IPS DF 19.7 (cell line): ENCODE data around the gene CLDN9.

ENCODE experiments used
- DNase-seq: peaks from one replicate; pipeline ENCODE4 v3.0.0-alpha.2; 2013; ENCODE audit warnings: low read depth, low spot score

Gene CLDN9

DNA sequence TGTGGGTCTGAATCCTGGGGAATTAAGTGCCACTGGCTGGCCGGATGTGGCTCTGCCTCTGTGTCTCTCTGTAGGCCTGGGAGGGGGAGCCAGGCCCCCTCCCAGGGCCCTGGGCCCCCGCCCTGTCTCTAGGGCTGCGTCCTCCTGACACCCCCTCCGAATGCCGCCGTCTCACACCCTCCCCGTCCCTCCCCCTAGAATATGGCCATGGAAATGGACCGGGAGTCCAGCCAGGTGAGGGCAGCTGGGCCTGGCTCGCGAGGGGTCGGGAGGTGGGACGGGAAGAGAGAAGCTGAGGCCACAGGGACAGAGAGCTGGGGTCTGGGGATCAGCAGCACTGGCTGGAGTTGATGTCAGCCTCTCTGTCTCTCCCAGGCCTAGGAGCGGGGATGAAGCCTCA, 16.4 kb upstream of the CLDN9 start:
- DNase-seq = no peak

DNA sequence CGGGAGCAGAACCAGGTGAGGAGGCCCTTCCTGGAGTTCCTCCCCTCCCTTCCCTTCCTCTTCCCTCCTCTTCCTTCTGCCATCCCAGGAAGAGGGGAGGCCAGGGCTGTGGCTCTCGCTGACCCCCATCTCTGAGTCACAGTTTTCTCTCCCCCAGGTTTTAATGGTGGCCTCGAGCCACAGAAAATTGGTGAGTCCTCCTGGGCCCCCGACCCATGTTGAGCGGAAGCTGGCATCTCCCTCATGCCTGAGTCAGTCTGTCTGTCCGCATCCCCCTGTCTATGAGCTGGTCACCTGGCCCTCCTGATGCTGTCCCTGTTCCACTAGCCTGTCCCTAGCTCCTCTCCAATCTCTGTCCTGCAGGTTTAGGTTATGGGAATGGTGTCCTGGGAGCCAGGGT, 12.8 kb upstream of the CLDN9 start:
- DNase-seq = no peak

DNA sequence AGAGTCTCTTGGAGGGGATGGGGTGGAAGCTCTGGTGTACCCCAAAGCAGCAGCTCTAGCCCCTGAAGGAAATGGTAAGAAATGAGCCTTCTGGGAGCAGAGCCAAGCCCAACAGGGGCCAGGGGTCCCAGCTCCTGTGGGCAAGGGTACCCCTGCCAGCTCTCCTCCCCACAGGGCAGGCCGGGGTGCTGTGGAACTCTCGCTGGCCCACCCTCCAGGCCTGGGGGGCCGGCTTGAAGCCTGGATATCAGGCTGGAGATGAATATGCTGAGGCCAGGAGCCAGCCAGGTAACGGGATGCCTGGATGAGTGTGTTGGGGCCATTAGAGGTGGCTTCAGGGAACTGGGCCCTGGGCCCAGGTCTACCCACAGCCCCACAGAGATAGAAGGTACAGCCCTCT, 12.2 kb upstream of the CLDN9 start:
- no peak for DNase-seq

DNA sequence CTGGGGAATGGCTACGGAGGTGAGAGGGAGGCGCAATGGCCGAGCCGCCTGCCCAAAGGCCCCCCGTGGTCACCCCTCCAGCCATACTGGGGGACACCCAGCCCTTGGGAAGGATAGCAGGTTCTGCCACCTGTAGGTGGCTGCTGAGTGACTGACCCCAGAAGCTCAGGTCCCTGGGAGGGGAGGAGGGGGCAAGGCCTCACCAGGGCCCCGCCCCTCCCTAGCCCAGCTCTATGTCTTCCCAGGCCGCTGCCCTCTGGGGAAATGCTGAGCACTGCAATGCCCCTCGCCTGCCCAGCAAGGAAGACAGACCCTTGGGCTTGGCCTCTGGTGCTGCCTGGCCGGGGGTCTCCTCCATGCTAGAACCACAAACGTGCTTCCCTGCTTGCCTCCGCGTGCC, 11.4 kb upstream of the CLDN9 start:
- DNase-seq = no peak

DNA sequence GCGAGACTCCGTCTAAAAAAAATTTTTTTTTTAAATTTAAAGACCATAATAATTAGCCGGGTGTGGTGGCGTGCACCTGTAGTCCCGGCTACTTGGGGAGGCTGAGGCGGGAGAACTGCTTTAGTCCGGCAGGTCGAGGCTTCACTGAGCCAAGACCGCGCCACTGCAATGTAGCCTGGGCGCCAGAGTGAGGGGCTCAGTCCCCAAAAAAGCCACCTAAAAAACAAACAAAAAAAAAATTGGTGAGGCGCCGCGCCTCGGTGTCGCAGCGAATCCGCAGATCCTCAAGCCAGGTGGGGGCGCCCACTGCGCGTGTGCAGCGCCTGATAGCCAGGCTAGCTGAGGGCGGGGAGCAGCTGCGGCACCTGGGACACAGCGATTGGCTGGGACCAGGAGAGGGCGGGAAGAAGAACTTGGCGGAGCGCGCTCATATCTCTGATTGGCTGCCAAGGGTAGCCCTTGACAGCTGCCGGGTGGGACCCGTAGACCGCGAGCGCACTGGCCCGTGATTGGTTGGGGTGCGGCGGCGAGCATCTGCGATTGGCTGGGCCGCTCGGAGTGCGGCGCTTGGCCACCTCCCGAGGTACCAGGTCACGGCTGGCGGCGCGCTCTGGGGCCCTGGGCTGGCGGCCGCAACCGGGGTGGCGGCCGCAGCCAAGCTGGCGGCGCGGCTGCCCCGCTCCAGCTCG, 9.0 kb upstream of the CLDN9 start:
- no peak for DNase-seq

DNA sequence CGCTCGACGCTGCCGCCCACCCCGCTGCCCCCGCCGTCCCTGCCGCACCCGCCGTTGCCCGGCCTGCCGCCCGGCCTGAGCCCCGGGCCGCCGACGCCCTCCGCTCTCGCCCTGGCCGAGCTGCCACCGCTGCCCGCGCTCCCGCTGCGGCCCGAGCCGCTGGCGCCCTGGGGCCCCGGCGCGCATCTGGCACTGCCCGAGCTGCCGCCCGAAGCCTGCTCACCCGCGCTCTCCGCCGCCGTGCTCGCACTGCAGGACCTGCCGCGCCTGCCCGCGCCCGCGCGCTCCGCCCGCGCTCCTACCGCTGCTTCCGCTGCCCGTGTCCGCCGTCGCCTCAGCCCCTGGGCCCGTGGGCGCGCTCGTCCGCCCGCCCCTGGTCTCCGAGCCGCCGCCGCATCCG, 8.4 kb upstream of the CLDN9 start:
- DNase-seq = no peak

DNA sequence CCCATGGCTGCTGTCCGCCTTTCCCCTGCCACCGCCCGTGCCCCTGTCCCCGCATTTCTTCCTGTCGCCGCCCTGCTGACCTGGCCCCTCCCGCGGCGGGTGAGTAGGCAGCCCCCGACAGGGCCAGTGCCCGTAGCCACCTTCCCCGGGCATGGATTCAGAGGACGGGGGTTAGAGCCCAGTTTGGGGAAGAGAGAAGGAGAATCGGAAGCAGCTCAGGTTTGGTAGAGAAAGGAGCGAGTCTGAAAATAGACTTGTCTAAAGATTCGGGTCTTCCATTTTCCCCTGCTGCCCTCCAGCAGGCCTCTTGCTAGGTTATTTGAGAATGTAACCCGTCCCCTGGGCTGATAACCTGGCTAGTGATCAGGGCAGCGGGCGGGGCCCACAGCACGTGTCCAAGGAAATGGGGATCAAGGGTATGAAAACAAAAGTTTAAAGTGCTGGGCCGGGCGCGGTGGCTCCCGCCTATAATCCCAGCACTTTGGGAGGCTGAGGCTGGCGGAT, 7.9 kb upstream of the CLDN9 start:
- DNase-seq = no peak

DNA sequence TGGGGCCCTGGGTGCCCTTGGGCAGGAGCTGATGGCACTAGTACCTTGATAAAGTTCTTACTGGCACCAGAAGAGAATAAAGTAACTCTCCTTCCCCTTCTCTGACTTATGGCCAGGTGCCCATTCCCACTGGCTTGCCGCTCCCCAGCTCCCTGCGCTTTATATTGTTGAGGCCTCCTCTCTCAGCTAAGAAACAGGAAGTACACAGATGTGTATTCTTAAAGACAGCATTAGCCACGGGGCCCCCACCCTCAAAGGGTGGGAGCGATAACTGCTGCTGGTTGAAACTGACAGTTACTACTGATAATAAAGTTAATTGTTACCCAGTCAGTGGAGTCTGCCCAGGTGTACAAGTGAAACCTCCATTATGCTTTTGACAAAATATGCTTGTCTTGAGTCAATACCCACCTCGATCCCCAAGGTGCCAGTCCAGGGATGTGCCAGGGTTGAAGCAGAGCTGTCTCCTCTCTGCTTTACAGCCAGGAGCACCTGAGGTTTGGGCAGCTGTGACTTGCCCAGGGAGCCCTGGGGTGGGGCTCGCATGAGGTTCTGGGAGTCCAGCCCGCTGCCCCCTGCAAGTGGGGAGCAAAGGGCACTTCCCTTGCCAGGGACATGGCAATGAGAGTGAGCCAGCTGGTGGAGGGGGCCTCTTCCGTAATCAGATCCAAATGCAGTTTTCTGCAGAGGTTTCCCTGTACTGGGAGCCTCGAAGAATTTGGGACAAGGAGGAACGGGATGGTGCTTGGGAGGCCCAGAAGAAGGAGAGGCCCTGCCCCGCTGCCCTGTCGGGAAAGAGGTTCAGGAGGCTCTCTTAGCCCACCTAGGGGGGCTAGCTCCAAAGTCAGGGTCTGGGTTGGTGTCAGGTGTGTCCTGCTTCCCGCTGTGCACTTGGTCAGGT, 5.4 kb upstream of the CLDN9 start:
- no peak for DNase-seq

DNA sequence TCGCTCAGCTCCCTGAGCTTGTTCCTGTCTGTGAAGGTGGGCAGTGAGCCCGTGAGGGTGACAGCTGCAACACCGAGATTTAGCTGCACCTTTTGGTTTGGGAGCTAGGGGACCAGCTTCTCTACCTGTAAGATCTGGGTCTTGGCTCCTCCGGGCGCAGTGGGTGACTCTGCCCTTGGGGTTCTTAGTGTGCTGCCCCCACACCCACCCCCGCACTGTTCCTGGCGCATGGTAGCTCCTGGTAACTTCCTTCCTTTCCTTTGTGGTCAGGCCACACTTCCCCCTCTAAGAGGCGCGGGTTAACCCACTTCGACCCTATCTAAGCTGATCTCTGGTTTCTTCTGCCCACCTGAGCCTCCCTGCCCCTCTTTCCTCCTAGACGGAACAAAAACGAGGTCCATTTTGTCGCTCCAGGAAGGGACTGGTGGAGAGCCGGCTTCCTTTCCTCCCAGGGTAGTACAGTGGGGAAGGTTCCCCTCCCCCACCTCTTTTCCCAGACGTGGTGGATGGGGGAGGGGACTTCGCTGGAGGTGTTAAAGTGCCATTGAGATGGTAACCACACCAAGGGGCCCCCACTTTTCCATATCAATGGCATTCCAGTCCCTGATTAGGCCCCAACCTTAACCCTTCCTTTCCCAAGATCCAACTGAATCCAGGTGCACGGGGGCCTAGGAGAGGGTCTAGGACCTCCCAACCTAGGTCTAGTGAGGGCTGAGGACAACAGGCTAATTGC, 4.6 kb upstream of the CLDN9 start:
- peak; percentile 99 for DNase-seq

DNA sequence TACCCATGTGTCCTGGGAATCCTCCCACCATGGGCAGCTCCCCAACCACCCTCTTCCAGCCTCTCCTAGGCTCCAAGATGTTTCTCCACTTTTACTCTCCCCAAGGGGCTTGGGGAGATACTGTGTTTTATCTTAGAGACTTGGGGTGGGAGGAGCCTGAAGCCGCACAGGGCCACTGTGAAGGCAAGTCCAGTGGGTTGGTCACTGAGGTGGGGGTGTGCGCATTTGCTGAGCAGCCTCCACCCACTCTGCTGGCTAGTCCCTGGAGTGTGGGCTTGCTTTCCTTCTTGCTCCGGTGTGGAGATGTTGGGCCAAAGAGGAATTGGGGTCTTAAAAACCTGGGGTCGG, 4.1 kb upstream of the CLDN9 start:
- DNase-seq = no peak

DNA sequence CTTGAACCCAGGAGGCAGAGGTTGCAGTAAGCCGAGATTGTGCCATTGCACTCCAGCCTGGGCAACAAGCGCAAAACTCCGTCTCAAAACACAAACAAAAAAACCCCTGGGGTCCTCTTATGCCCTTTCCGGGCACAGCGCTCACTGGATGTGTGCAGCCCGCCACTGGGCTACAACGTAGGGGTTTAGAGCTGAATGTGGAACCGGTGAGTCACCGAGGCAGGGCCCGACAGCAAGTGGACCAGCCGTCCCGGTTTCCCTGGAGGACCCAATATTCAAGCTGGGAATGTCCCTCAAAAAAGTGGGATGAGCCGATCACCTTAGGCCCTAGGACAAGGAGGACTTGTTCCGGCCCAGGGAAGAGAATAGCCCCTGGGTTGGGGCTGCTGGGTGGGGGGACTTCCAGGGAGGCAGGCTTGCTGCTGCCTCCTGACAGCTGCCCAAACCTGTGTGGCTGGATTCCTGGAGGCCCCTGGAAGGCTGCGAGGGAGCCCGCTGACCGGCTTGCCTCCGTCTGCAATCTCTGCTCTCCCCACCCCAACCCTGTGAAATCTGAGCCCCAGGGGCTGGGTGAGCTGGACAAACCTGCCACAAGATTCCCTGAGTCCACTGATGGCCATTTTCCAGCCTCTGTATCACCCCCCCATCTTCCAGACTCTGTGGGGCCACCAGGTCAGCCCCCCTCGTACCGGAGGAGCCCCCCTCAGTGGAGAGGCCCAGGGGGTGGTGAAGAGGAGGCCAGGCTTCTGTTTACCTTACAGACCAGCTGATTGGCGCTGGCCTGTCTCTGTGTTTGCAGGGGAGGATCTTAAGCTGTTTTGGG, 2.9 kb upstream of the CLDN9 start:
- DNase-seq = peak; percentile 83

DNA sequence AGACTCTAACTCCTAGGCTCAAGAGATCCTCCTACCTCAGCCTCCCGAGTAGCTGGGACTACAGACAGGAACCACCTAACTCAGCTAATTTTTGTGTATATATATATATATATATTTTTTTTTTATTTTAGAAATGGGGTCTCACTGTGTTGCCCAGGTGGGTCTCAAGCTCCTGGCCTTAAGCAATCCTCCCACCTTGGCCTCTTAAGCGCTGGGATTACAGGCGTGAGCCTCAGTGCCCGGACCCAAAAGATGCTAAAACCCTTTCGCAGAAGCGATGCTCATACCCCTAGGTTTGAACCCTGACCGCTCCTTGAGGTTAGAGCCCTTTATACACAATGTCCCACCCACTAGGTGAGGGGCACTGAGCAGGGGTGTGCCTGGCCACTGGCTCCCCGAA, 2.2 kb upstream of the CLDN9 start:
- no peak for DNase-seq

DNA sequence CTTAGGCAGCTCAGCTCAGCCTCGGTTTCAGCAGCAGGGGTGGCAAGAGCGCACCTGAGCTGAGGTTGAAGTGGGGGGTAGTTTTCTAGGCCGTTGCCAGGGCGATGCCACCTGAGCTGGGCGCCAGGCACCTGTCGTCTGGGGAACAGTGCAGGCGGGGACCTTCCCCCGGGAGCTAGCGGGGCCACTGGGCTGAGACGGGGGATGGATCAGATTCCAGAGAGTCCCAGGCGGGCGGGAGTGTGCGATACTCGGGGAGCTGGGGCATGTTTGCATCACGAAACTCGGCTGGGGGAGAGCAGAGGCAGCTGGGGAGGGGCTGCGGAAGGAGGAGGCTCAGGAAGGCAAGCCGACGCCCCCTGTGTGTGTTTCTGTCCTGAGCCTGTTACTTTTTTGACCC, 477 bp upstream of the CLDN9 start:
- no peak for DNase-seq

DNA sequence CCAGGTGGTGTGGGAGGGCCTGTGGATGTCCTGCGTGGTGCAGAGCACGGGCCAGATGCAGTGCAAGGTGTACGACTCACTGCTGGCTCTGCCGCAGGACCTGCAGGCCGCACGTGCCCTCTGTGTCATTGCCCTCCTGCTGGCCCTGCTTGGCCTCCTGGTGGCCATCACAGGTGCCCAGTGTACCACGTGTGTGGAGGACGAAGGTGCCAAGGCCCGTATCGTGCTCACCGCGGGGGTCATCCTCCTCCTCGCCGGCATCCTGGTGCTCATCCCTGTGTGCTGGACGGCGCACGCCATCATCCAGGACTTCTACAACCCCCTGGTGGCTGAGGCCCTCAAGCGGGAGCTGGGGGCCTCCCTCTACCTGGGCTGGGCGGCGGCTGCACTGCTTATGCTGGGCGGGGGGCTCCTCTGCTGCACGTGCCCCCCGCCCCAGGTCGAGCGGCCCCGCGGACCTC, 798 bp downstream of the CLDN9 start:
- no peak for DNase-seq

DNA sequence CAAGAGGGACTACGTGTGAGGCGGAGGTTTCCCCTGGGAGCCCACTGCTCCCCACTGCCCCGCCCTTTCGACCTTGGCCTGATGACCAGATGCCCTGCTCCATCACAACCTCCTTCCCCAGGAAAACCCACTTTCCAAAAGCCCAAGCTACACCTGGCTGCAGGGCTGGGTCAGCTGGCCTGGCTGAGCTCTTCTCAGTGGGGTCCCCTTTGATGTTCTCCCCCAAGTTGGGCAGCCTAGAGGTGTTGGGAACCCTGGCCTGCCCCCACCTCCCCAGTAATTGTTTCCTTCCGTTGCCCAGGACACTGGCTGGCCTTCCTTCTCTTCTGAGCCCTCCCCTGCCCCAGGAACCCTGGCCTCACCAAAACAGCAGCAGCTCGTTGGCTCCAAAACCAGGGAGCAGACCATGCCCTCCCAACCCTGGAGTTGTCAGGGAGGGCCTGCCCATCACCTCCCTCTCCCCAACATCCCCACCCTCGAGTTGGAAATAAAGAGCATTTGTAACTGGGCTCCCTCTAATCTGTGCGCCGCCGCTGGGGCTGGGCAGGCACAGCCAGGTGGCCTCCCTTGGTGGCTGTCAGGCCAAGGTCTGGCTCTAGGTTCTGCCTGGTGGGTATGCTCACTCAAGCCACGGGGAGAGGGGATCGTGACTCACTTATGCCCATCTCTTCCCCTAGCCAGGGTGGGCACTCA, 1.4 kb downstream of the CLDN9 start:
- no peak for DNase-seq

DNA sequence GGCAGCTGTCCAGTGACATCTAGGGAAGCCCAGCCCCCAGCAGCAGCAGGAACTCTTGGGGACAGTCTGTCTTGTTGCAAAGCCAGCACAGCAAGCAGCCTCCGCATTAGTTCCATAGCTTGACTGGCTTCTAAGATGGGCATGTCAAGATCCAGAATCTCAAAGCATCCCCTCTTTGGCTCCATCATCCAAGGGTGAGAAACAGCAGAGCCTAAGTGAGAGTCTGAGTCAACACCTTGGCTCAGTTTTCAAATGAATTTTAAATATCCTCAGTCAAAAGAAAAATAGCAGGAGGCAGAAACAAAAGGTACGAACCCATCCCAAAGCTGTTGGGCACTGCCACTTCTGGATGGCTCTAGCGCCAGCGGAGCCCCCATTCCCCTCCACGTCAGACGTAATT, 2.2 kb downstream of the CLDN9 start:
- no peak for DNase-seq

DNA sequence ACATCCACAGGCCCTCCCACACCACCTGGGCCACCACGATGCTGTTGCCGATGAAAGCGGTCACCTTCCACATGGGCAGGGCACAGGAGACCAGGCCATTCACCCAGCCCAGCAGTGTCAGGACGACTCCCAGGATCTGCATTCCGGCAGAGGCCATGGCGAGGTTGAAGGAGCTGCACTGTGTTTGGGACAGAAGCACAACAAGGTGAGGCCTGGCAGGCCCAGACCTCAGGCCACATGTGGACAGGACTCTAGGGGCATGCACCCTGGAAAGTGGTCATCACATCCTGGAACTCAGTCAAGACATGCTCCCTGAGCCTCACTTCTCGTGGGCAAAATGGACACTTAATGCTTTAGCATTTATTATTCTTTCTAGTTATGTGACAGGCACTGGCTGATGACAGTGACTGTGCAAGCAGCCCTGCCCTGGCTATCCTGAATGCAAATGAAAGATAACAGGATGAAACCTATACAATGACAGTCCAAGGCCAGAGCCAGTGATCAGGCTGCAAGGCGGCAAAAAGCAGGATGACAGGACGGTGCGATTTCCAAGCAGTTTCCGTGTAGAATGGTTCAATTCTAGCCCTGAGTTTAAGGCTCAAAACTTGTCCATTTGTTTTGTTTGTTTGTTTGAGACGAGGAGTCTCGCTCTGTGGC, 3.3 kb downstream of the CLDN9 start:
- no peak for DNase-seq

DNA sequence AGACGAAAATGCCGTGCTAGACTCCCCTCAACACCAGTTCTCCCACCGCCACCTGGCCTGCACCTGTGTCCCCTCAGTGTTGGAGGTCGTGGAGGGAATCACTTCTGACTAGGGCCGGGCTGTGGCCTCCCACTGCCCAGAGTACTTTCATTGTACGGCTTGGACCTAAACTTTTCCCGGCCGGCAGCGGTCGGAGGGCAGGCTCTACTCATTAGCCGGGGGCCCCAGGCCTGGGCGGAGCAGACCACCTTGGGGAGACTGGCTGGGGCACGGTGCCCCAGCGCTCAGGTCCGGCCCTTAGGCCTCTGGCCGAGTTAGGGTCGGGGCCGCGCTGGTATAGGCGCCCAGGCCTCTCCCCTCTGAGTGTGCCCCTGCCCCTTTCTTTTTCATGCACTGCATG, 4.6 kb downstream of the CLDN9 start:
- DNase-seq = no peak

DNA sequence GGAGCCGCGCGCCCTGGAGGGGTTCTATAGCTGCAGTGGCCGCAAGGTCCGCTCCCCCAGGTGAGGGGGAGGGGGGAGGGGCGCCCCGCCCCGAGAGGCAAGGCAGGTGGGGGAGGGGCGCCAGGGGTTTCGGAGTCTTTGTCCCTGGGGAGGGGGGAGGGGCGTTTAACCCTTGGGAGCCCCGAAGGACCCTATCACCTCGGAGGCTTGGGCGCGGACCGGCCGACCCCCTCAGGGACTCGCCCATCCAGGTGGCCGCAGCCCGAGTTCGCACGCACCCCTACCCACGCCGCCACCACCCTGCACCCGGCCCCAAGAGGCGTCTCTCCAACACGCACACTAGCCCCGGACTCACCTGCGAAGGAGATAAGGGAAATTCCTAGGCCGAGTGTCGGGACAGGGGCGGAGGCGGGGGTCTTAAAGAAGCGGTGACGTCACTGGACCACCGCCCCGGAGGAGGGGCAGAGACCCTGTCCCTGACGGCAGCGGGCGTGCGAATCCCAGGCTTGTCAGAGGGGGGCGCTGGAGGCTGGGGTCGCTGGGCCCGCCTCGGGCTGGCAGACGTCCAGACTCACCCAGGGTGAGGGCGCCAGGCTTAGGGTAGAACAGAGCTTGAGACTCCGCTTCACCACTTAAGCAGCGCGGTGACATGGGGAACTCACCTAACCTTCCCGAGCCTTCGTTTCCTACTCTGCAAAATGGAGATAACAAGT, 5.2 kb downstream of the CLDN9 start, which contains the start of gene CLDN6:
TSS of gene CLDN6 (minus strand) at position 390 of the 713 bp plus-strand sequence. CDS start 2,162 bp downstream, outside the sequence.
- DNase-seq = peak; percentile 74
